ENCODE data around the gene PRPF4.
"Not testable (repeated sequence)": the region's sequence is repeated elsewhere in the genome, so short reads cannot be mapped to it uniquely, and the experiment has no call there.

Gene PRPF4

DNA sequence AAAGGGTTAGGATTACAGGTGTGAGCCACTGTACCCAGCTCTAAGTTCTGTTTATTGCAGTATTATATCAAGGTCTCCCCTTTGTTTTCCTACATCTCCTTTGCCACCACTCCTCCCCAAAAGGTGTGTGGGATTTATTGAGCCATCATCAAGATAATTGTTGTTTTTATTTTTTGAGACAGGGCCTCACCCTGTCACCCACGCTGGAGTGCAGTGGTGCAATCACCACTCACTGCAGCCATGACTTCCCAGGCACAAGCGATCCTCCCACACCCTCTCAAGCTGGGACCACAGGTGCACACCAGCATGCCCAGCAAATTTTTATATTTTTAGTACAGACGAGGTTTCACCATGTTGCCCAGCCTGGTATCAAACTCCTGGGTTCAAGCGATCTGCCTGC is 29.6 kb upstream of the PRPF4 start:
- Histone ChIP-seq H3K27ac (ENCODE audit: low read depth, low read length) (no peak overlapping the region), H3K36me3 (ENCODE audit: control insufficient read depth, insufficient read depth, low read length) (no peaks in the 10 kb centered on the region), H3K27me3 (ENCODE audit: control insufficient read depth, insufficient read depth, low read length) (no peaks in the 10 kb centered on the region), H3K4me1 (ENCODE audit: control insufficient read depth, insufficient read depth, low read length) (peaks cover 4% of the 10 kb centered on the region; the same call in 1 of the 2 replicates), H3K9ac (ENCODE audit: low read depth, low read length) (no peak overlapping the region), H3K4me3 (ENCODE audit: low read depth, low read length) (no peak overlapping the region), H3K9me3 (ENCODE audit: control insufficient read depth, insufficient read depth, low read length) (no peaks in the 10 kb centered on the region)

GRCh38 chr9:113246928-113247327 is 28.5 kb upstream of the PRPF4 start:
- no peak overlapping the region for H3K4me3 ChIP-seq (ENCODE audit: low read depth, low read length)

DNA sequence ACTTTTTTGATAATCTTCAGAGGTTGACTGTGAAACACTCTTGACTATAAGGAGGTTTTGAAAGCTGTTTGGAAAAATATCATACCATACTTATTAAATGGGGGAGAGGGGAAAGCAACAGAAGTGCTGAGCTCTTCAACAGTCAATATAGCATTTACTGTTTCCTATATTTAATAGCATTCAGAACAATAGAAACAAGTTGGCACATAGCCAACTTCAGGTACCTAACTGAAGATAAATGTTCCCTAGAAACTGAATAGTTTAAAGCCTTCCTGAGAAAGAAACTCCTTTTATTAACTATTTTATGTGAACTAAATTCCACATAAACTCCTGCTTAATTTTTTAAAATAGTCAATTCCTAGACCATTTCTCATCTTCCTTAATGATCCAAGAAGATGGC is 27.8 kb upstream of the PRPF4 start:
- no peaks in the 10 kb centered on the region for H3K36me3 ChIP-seq (ENCODE audit: control insufficient read depth, insufficient read depth, low read length)
- H3K27me3 ChIP-seq (ENCODE audit: control insufficient read depth, insufficient read depth, low read length): no peaks in the 10 kb centered on the region
- no peak overlapping the region for H3K9ac ChIP-seq (ENCODE audit: low read depth, low read length)
- H3K9me3 ChIP-seq (ENCODE audit: control insufficient read depth, insufficient read depth, low read length): no peaks in the 10 kb centered on the region
- H3K4me1 ChIP-seq (ENCODE audit: control insufficient read depth, insufficient read depth, low read length): peaks cover 4% of the 10 kb centered on the region; the same call in 1 of the 2 replicates
- no peak overlapping the region for H3K27ac ChIP-seq (ENCODE audit: low read depth, low read length)
- no peak overlapping the region for H3K4me3 ChIP-seq (ENCODE audit: low read depth, low read length)

More at GRCh38 chr9:113246928-113247327, 28.5 kb upstream of the PRPF4 start:
- peaks cover 4% of the 10 kb centered on the region; the same call in 1 of the 2 replicates for H3K4me1 ChIP-seq (ENCODE audit: control insufficient read depth, insufficient read depth, low read length)
- H3K36me3 ChIP-seq (ENCODE audit: control insufficient read depth, insufficient read depth, low read length): no peaks in the 10 kb centered on the region
- H3K27ac ChIP-seq (ENCODE audit: low read depth, low read length): no peak overlapping the region
- H3K9me3 ChIP-seq (ENCODE audit: control insufficient read depth, insufficient read depth, low read length): no peaks in the 10 kb centered on the region
- no peak overlapping the region for H3K9ac ChIP-seq (ENCODE audit: low read depth, low read length)
- H3K27me3 ChIP-seq (ENCODE audit: control insufficient read depth, insufficient read depth, low read length): no peaks in the 10 kb centered on the region

GRCh38 chr9:113249661-113250060 is 25.8 kb upstream of the PRPF4 start:
- not testable (repeated sequence) for H3K36me3 ChIP-seq (ENCODE audit: control insufficient read depth, insufficient read depth, low read length); H3K27ac ChIP-seq (ENCODE audit: low read depth, low read length); H3K9me3 ChIP-seq (ENCODE audit: control insufficient read depth, insufficient read depth, low read length); H3K27me3 ChIP-seq (ENCODE audit: control insufficient read depth, insufficient read depth, low read length); H3K4me1 ChIP-seq (ENCODE audit: control insufficient read depth, insufficient read depth, low read length); H3K9ac ChIP-seq (ENCODE audit: low read depth, low read length); H3K4me3 ChIP-seq (ENCODE audit: low read depth, low read length)

GRCh38 chr9:113250807-113251206 is 24.7 kb upstream of the PRPF4 start:
- H3K9me3 ChIP-seq (ENCODE audit: control insufficient read depth, insufficient read depth, low read length): no peaks in the 10 kb centered on the region
- no peak overlapping the region for H3K4me3 ChIP-seq (ENCODE audit: low read depth, low read length)
- no peak overlapping the region for H3K27ac ChIP-seq (ENCODE audit: low read depth, low read length)
- H3K4me1 ChIP-seq (ENCODE audit: control insufficient read depth, insufficient read depth, low read length): no peaks in the 10 kb centered on the region
- no peak overlapping the region for H3K9ac ChIP-seq (ENCODE audit: low read depth, low read length)
- no peaks in the 10 kb centered on the region for H3K27me3 ChIP-seq (ENCODE audit: control insufficient read depth, insufficient read depth, low read length)
- H3K36me3 ChIP-seq (ENCODE audit: control insufficient read depth, insufficient read depth, low read length): no peaks in the 10 kb centered on the region

- Histone ChIP-seq H3K4me1 (ENCODE audit: control insufficient read depth, insufficient read depth, low read length) (no peaks in the 10 kb centered on the region), H3K9me3 (ENCODE audit: control insufficient read depth, insufficient read depth, low read length) (no peaks in the 10 kb centered on the region), H3K27ac (ENCODE audit: low read depth, low read length) (no peak overlapping the region), H3K36me3 (ENCODE audit: control insufficient read depth, insufficient read depth, low read length) (peaks cover 31% of the 10 kb centered on the region), H3K9ac (ENCODE audit: low read depth, low read length) (no peak overlapping the region), H3K27me3 (ENCODE audit: control insufficient read depth, insufficient read depth, low read length) (no peaks in the 10 kb centered on the region), H3K4me3 (ENCODE audit: low read depth, low read length) (no peak overlapping the region)
These were observed 20.5 kb upstream of the PRPF4 start for GRCh38 chr9:113254991-113255390.

DNA sequence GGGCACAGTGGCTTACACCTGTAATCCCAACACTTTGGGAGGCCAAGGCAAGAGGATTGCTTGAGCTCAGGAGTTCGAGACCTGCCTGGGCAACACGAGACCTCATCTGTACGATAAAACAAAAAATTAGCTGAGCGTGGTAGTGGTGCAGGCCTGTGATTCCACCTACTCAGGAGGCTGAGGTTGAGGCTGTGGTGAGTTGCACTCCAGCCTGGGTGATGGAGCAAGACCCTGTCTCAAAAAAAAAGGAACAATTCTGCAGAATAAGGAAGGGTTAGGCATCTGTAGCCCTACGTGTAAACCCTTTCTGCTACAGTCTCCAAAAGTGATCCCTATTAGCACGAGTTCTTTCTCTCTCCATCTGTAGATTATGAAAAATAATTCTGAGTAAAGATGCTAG is 20.0 kb upstream of the PRPF4 start:
- no peak overlapping the region for H3K27ac ChIP-seq (ENCODE audit: low read depth, low read length)
- no peak overlapping the region for H3K4me3 ChIP-seq (ENCODE audit: low read depth, low read length)
- no peaks in the 10 kb centered on the region for H3K27me3 ChIP-seq (ENCODE audit: control insufficient read depth, insufficient read depth, low read length)
- H3K4me1 ChIP-seq (ENCODE audit: control insufficient read depth, insufficient read depth, low read length): no peaks in the 10 kb centered on the region
- H3K36me3 ChIP-seq (ENCODE audit: control insufficient read depth, insufficient read depth, low read length): peaks cover 36% of the 10 kb centered on the region
- no peak overlapping the region for H3K9ac ChIP-seq (ENCODE audit: low read depth, low read length)
- H3K9me3 ChIP-seq (ENCODE audit: control insufficient read depth, insufficient read depth, low read length): no peaks in the 10 kb centered on the region

GRCh38 chr9:113257863-113258262 is 17.6 kb upstream of the PRPF4 start:
- no peaks in the 10 kb centered on the region for H3K9me3 ChIP-seq (ENCODE audit: control insufficient read depth, insufficient read depth, low read length)
- no peak overlapping the region for H3K4me3 ChIP-seq (ENCODE audit: low read depth, low read length)
- peaks cover 44% of the 10 kb centered on the region for H3K36me3 ChIP-seq (ENCODE audit: control insufficient read depth, insufficient read depth, low read length)
- H3K9ac ChIP-seq (ENCODE audit: low read depth, low read length): no peak overlapping the region
- no peaks in the 10 kb centered on the region for H3K4me1 ChIP-seq (ENCODE audit: control insufficient read depth, insufficient read depth, low read length)
- no peaks in the 10 kb centered on the region for H3K27me3 ChIP-seq (ENCODE audit: control insufficient read depth, insufficient read depth, low read length)
- H3K27ac ChIP-seq (ENCODE audit: low read depth, low read length): no peak overlapping the region

GRCh38 chr9:113258282-113258681 is 17.2 kb upstream of the PRPF4 start:
- no peaks in the 10 kb centered on the region for H3K9me3 ChIP-seq (ENCODE audit: control insufficient read depth, insufficient read depth, low read length)
- H3K4me1 ChIP-seq (ENCODE audit: control insufficient read depth, insufficient read depth, low read length): no peaks in the 10 kb centered on the region
- no peaks in the 10 kb centered on the region for H3K27me3 ChIP-seq (ENCODE audit: control insufficient read depth, insufficient read depth, low read length)
- H3K9ac ChIP-seq (ENCODE audit: low read depth, low read length): no peak overlapping the region
- no peak overlapping the region for H3K4me3 ChIP-seq (ENCODE audit: low read depth, low read length)
- peaks cover 44% of the 10 kb centered on the region for H3K36me3 ChIP-seq (ENCODE audit: control insufficient read depth, insufficient read depth, low read length)
- H3K27ac ChIP-seq (ENCODE audit: low read depth, low read length): no peak overlapping the region

- Histone ChIP-seq H3K36me3 (ENCODE audit: control insufficient read depth, insufficient read depth, low read length) (peaks cover 40% of the 10 kb centered on the region), H3K27me3 (ENCODE audit: control insufficient read depth, insufficient read depth, low read length) (no peaks in the 10 kb centered on the region)
These were observed 13.4 kb upstream of the PRPF4 start for GRCh38 chr9:113261917-113262671.

GRCh38 chr9:113266174-113266573 is 9.3 kb upstream of the PRPF4 start:
- Histone ChIP-seq H3K27me3 (ENCODE audit: control insufficient read depth, insufficient read depth, low read length) (no peaks in the 10 kb centered on the region), H3K4me1 (ENCODE audit: control insufficient read depth, insufficient read depth, low read length) (no peaks in the 10 kb centered on the region), H3K27ac (ENCODE audit: low read depth, low read length) (no peak overlapping the region), H3K9ac (ENCODE audit: low read depth, low read length) (no peak overlapping the region), H3K4me3 (ENCODE audit: low read depth, low read length) (no peak overlapping the region), H3K9me3 (ENCODE audit: control insufficient read depth, insufficient read depth, low read length) (no peaks in the 10 kb centered on the region), H3K36me3 (ENCODE audit: control insufficient read depth, insufficient read depth, low read length) (peaks cover 43% of the 10 kb centered on the region)

More at GRCh38 chr9:113261917-113262671, 13.4 kb upstream of the PRPF4 start:
- Histone ChIP-seq H3K9ac (ENCODE audit: low read depth, low read length) (no peak overlapping the region), H3K9me3 (ENCODE audit: control insufficient read depth, insufficient read depth, low read length) (no peaks in the 10 kb centered on the region), H3K27ac (ENCODE audit: low read depth, low read length) (no peak overlapping the region), H3K4me1 (ENCODE audit: control insufficient read depth, insufficient read depth, low read length) (no peaks in the 10 kb centered on the region), H3K4me3 (ENCODE audit: low read depth, low read length) (no peak overlapping the region)
